HG03025 (cell line): ENCODE data around the gene OR2T6.
"Not testable (repeated sequence)": the region's sequence is repeated elsewhere in the genome, so short reads cannot be mapped to it uniquely, and the experiment has no call there.

Experiments used
- ATAC-seq: cut with Tn5 transposase; IDR thresholded peaks from one replicate; pipeline ENCODE4 v1.9.1; 2021; ENCODE audit warnings: mild to moderate bottlenecking, moderate library complexity; ENCODE audit not compliant: unreplicated experiment, low FRiP score

The OR2T6 gene

GRCh38 chr1:248375446-248375845 lies at the start of gene OR2T6:
OR2T6 (plus strand) TSS chr1:248375746; CDS start chr1:248387609, 11,863 bp downstream.
- ATAC-seq: no peak

- ATAC-seq: no peak
These were observed 32.1 kb upstream of the OR2T6 start for GRCh38 chr1:248343451-248343850.

GRCh38 chr1:248348475-248348874 lies 27.1 kb upstream of the OR2T6 start, which contains the start of gene OR14C36:
OR14C36 (plus strand) TSS chr1:248348775; CDS start chr1:248348775, 0 bp downstream.
- no peak for ATAC-seq

- ATAC-seq: no peak
These were observed 16.1 kb upstream of the OR2T6 start for GRCh38 chr1:248359415-248359814.

- ATAC-seq: no peak
These were observed 14.3 kb upstream of the OR2T6 start, which contains the start of gene OR2T4 for GRCh38 chr1:248361121-248361715. OR2T4 (plus strand) TSS chr1:248361665; CDS start chr1:248361665, 0 bp downstream.

GRCh38 chr1:248366609-248367008 lies 8.9 kb upstream of the OR2T6 start:
- no peak for ATAC-seq

- no peak for ATAC-seq
These were observed 3.2 kb upstream of the OR2T6 start for GRCh38 chr1:248372394-248372793.

- no peak for ATAC-seq
These were observed 1.8 kb upstream of the OR2T6 start for GRCh38 chr1:248373761-248374160.

GRCh38 chr1:248376916-248377315 lies 1.4 kb downstream of the OR2T6 start:
- ATAC-seq: no peak

- no peak for ATAC-seq
These were observed 5.3 kb downstream of the OR2T6 start for GRCh38 chr1:248380854-248381253.

- no peak for ATAC-seq
These were observed 12.9 kb downstream of the OR2T6 start for GRCh38 chr1:248388426-248388825.

GRCh38 chr1:248393050-248393449 lies 17.5 kb downstream of the OR2T6 start:
- ATAC-seq: no peak

- ATAC-seq: no peak
These were observed 27.2 kb downstream of the OR2T6 start, which contains the start of gene OR2T1 for GRCh38 chr1:248402748-248403147. OR2T1 (plus strand) TSS chr1:248403048; CDS start chr1:248406148, 3,100 bp downstream.

GRCh38 chr1:248404024-248404423 lies 28.5 kb downstream of the OR2T6 start:
- no peak for ATAC-seq

- ATAC-seq: no peak
These were observed 31.5 kb downstream of the OR2T6 start for GRCh38 chr1:248406721-248407692.

- no peak for ATAC-seq
These were observed 40.7 kb downstream of the OR2T6 start for GRCh38 chr1:248416226-248416625.

GRCh38 chr1:248417854-248418253 lies 42.3 kb downstream of the OR2T6 start:
- ATAC-seq: no peak

- ATAC-seq: no peak
These were observed 45.8 kb downstream of the OR2T6 start for GRCh38 chr1:248421384-248421783.

- peak; percentile 41 for ATAC-seq
These were observed 52.1 kb downstream of the OR2T6 start for GRCh38 chr1:248427526-248428191.

GRCh38 chr1:248428192-248428533 lies 52.6 kb downstream of the OR2T6 start:
- ATAC-seq: peak; percentile 97

GRCh38 chr1:248431683-248432082 lies 56.1 kb downstream of the OR2T6 start:
- not testable (repeated sequence) for ATAC-seq
